ENCODE measurements around the gene DCUN1D3. TPM values are rescaled to one million over a fixed set of nuclear protein-coding genes. Genes with fewer than 3 reads are reported as not detected.

Gene DCUN1D3
- total RNA-seq, 2 experiments from 2014 or later, result 3.1 to 4.5 TPM

- H3K27ac ChIP-seq (ENCODE audit: low read depth, low read length, poor library complexity, severe bottlenecking), result no peak overlapping the region
- ChIA-PET POLR2A (interaction anchor here (0.6 to 1.3 kb wide), 3 partner anchors 11 to 95 kb away, joined by 3 to 4 read pairs (median 3); no protein-coding TSS in a partner anchor), CTCF (ENCODE audit: unreplicated experiment) (no interaction called here)
- H3K9me2 ChIP-seq (ENCODE audit: insufficient read depth, low read length), result no peaks in the 10 kb centered on the region
- H2AFZ ChIP-seq (ENCODE audit: low read length), result no peak overlapping the region
- peaks cover 23% of the 10 kb centered on the region; the same call in 1 of the 2 replicates for H3K79me2 ChIP-seq (ENCODE audit: insufficient read depth, low read depth, low read length)
- peaks cover 21% of the 10 kb centered on the region for H4K20me1 ChIP-seq (ENCODE audit: insufficient read depth, low read length)
- no peaks in the 10 kb centered on the region for H3K9me3 ChIP-seq (ENCODE audit: low read length)
- DNase-seq (ENCODE audit: low spot score), result no peak
- H3K4me1 ChIP-seq (ENCODE audit: insufficient read depth, low read length, poor library complexity, severe bottlenecking), result peaks cover 48% of the 10 kb centered on the region
- H3K4me3 ChIP-seq (ENCODE audit: low read depth, low read length, poor library complexity, severe bottlenecking), result peak overlapping the region; percentile 42
- BruUV-seq (replicated peaks), result no TSS peak
- TF ChIP-seq EZH2phosphoT487 (IDR thresholded peaks at IDR 0.05; ENCODE audit: borderline replicate concordance, low read depth, low read length), result no peak
- no peak for TF ChIP-seq CTCF (conservative IDR thresholded peaks at IDR 0.05; ENCODE audit: low read length)
- H3K36me3 ChIP-seq (ENCODE audit: insufficient read depth, low read length), result peaks cover 11% of the 10 kb centered on the region
- peak overlapping the region; percentile 91 for H3K4me2 ChIP-seq (ENCODE audit: low read length)
- intact Hi-C loops (cut with micrococcal nuclease; ENCODE audit: unreplicated experiment), result loop anchor here (5.0 to 10.0 kb wide), 2 partner anchors 99 to 1394 kb away; partner anchors contain the start of genes ERI2, POLR3E and REXO5
Observed at GRCh38 chr16:20903116-20903898, 3.1 kb upstream of the DCUN1D3 start.

GRCh38 chr16:20902426-20902825, 2.3 kb upstream of the DCUN1D3 start:
- H3K36me3 ChIP-seq (ENCODE audit: insufficient read depth, low read length), result peaks cover 11% of the 10 kb centered on the region
- ChIA-PET POLR2A (interaction anchor here (0.8 kb wide), 1 partner anchor 94 kb away, joined by 3 read pairs; no protein-coding TSS in a partner anchor), CTCF (ENCODE audit: unreplicated experiment) (no interaction called here)
- no peak overlapping the region for H3K27ac ChIP-seq (ENCODE audit: low read depth, low read length, poor library complexity, severe bottlenecking)
- DNase-seq (ENCODE audit: low spot score), result no peak
- peak overlapping the region; percentile 91 for H3K4me2 ChIP-seq (ENCODE audit: low read length)
- H3K9me2 ChIP-seq (ENCODE audit: insufficient read depth, low read length), result no peaks in the 10 kb centered on the region
- peaks cover 50% of the 10 kb centered on the region for H3K4me1 ChIP-seq (ENCODE audit: insufficient read depth, low read length, poor library complexity, severe bottlenecking)
- no peak overlapping the region for H3K4me3 ChIP-seq (ENCODE audit: low read depth, low read length, poor library complexity, severe bottlenecking)
- H2AFZ ChIP-seq (ENCODE audit: low read length), result no peak overlapping the region
- H4K20me1 ChIP-seq (ENCODE audit: insufficient read depth, low read length), result peaks cover 21% of the 10 kb centered on the region
- intact Hi-C loops (cut with micrococcal nuclease; ENCODE audit: unreplicated experiment), result loop anchor here (5.0 to 10.0 kb wide), 2 partner anchors 98 to 1395 kb away; partner anchors contain the start of genes ERI2, POLR3E and REXO5
- TF ChIP-seq EZH2phosphoT487 (IDR thresholded peaks at IDR 0.05; ENCODE audit: borderline replicate concordance, low read depth, low read length) (no peak), CTCF (conservative IDR thresholded peaks at IDR 0.05; ENCODE audit: low read length) (no peak)
- no TSS peak for BruUV-seq (replicated peaks)
- H3K9me3 ChIP-seq (ENCODE audit: low read length), result no peaks in the 10 kb centered on the region
- H3K79me2 ChIP-seq (ENCODE audit: insufficient read depth, low read depth, low read length), result peaks cover 27% of the 10 kb centered on the region; the same call in 1 of the 2 replicates
